ENCODE data around the gene CDH24.

DNA sequence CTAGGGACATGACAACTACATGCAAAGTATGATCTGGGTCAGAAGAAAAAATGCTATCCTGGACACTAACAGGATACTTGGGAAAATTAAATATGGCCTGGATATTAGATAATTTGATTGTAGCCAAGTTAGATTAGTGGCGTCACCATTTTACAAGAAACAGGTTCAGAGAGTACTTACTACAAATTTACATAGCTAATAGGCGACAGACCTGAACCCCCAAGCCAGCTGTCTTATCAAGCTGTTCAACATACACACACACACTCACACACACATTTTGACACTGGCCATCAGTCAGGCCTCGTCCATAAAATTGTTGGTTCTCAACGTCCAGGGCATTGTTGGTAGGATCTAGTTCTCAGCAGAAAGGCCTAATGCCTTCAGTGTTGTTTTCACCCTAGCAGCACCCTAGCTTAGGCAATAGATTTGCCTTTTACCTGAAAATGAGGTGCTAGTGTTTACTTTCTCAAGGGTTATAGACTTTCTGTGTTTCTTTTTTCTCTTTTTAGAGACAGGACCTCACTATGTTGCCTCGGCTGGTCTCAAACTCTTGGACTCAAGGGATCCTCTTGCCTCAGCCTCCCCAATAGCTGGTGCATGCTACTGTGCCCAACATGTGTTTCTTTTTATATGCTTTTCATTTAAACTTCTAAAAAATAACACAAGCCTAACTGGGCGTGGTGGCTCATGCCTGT, 44.1 kb downstream of the CDH24 start:
- no peak for TF ChIP-seq TEAD4 (IDR thresholded peaks at IDR 0.05; ENCODE audit: low read depth, low read length)
- no peak for TF ChIP-seq EGR1 (IDR thresholded peaks at IDR 0.05; ENCODE audit: borderline replicate concordance, low read depth, low read length)
- TF ChIP-seq, protein P1, sequence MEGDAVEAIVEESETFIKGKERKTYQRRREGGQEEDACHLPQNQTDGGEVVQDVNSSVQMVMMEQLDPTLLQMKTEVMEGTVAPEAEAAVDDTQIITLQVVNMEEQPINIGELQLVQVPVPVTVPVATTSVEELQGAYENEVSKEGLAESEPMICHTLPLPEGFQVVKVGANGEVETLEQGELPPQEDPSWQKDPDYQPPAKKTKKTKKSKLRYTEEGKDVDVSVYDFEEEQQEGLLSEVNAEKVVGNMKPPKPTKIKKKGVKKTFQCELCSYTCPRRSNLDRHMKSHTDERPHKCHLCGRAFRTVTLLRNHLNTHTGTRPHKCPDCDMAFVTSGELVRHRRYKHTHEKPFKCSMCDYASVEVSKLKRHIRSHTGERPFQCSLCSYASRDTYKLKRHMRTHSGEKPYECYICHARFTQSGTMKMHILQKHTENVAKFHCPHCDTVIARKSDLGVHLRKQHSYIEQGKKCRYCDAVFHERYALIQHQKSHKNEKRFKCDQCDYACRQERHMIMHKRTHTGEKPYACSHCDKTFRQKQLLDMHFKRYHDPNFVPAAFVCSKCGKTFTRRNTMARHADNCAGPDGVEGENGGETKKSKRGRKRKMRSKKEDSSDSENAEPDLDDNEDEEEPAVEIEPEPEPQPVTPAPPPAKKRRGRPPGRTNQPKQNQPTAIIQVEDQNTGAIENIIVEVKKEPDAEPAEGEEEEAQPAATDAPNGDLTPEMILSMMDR (IDR thresholded peaks at IDR 0.05; ENCODE audit: control extremely low read depth in 1 of 3, insufficient read depth in 1 of 3, low read depth in 1 of 3, low read length in 3 of 3) = no peak
- TF ChIP-seq CHD1 (IDR thresholded peaks at IDR 0.05; ENCODE audit: low read depth, low read length) = no peak
- no peak for TF ChIP-seq SAP30 (IDR thresholded peaks at IDR 0.05; ENCODE audit: insufficient read depth, insufficient replicate concordance, low read length)
- TF ChIP-seq RAD21 (IDR thresholded peaks at IDR 0.05 in 1 of 2, conservative IDR thresholded peaks at IDR 0.05 in 1 of 2; ENCODE audit: low read depth in 2 of 2, low read length in 2 of 2) = no peak
- no peak for TF ChIP-seq TAF1 (IDR thresholded peaks at IDR 0.05; ENCODE audit: low read depth, low read length)
- TF ChIP-seq SIRT6 (IDR thresholded peaks at IDR 0.05; ENCODE audit: low read length) = no peak
- no peak for TF ChIP-seq NRF1 (IDR thresholded peaks at IDR 0.05; ENCODE audit: low read depth, low read length)
- TF ChIP-seq POLR2A (IDR thresholded peaks at IDR 0.05; ENCODE audit: control extremely low read depth in 1 of 2, low read depth in 2 of 2, low read length in 2 of 2) = no peak
- no peak for TF ChIP-seq SP1 (IDR thresholded peaks at IDR 0.05; ENCODE audit: low read depth, low read length)
- TF ChIP-seq, protein P2, sequence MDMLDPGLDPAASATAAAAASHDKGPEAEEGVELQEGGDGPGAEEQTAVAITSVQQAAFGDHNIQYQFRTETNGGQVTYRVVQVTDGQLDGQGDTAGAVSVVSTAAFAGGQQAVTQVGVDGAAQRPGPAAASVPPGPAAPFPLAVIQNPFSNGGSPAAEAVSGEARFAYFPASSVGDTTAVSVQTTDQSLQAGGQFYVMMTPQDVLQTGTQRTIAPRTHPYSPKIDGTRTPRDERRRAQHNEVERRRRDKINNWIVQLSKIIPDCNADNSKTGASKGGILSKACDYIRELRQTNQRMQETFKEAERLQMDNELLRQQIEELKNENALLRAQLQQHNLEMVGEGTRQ (IDR thresholded peaks at IDR 0.05; ENCODE audit: low read length) = no peak
- no peak for TF ChIP-seq ATF3 (IDR thresholded peaks at IDR 0.05; ENCODE audit: insufficient read depth, low read depth, low read length)

All from H1 (cell line).